ENCODE results near the gene CNPPD1. TPM values are rescaled to one million over a fixed set of nuclear protein-coding genes. Genes with fewer than 3 reads are reported as not detected.

Gene CNPPD1
- total RNA-seq, 1 donor from 2014 or later: 44.2 TPM

DNA sequence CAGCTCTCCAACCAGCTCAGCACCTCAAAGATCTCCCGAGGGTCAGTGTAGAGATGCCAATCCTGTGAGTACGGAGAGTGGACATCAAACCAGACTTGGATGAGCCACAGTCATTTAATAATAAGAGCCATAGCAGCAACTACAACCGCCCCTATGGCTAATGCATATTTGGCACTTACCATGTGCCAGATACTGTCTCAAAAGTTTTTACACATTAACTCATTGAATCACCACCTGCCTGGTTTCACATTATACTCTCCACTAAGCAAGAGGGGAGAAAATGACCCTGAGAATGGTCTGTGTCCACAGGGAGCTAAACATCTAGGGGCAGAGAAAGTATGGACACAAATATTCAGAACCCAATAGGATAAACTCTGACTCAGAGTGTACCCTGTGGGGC lies 2.6 kb downstream of the CNPPD1 start:
- TF ChIP-seq, protein P1, sequence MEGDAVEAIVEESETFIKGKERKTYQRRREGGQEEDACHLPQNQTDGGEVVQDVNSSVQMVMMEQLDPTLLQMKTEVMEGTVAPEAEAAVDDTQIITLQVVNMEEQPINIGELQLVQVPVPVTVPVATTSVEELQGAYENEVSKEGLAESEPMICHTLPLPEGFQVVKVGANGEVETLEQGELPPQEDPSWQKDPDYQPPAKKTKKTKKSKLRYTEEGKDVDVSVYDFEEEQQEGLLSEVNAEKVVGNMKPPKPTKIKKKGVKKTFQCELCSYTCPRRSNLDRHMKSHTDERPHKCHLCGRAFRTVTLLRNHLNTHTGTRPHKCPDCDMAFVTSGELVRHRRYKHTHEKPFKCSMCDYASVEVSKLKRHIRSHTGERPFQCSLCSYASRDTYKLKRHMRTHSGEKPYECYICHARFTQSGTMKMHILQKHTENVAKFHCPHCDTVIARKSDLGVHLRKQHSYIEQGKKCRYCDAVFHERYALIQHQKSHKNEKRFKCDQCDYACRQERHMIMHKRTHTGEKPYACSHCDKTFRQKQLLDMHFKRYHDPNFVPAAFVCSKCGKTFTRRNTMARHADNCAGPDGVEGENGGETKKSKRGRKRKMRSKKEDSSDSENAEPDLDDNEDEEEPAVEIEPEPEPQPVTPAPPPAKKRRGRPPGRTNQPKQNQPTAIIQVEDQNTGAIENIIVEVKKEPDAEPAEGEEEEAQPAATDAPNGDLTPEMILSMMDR (IDR thresholded peaks at IDR 0.05; ENCODE audit: insufficient read depth, low read length, severe bottlenecking): no peak
- Histone ChIP-seq H3K4me3 (ENCODE audit: low read depth, low read length) (no peak overlapping the region), H3K27me3 (ENCODE audit: control insufficient read depth, insufficient read depth, low read length) (no peaks in the 10 kb centered on the region), H3K36me3 (ENCODE audit: control insufficient read depth, insufficient read depth, low read length) (peaks cover 11% of the 10 kb centered on the region)
- DNase-seq (ENCODE audit: low read depth): no peak
- no peak for FAIRE-seq

DNA sequence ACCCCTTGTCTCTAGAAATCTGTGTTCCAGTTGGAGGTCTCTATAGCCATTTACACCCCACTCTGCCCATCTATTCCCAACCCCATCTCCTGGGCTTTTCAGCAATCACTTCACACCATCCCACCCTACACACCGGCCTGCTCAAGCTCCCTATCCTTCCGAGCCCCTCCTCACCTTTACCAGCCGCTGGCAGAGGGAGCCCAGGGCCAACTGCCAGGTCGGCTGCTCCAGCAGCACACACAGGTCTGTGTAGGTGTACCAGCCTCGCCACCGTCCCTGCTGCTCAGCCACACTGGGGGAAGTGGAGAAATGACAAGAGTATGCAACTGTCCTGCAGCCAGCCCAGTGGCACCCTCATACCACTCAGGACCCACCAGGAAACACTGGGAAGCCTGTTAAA lies 3.5 kb downstream of the CNPPD1 start:
- Histone ChIP-seq H3K36me3 (ENCODE audit: control insufficient read depth, insufficient read depth, low read length) (peaks cover 11% of the 10 kb centered on the region), H3K27me3 (ENCODE audit: control insufficient read depth, insufficient read depth, low read length) (no peaks in the 10 kb centered on the region), H3K4me3 (ENCODE audit: low read depth, low read length) (no peak overlapping the region)
- TF ChIP-seq, protein P1 (IDR thresholded peaks at IDR 0.05; ENCODE audit: insufficient read depth, low read length, severe bottlenecking): no peak
- FAIRE-seq: no peak
- no peak for DNase-seq (ENCODE audit: low read depth)

DNA sequence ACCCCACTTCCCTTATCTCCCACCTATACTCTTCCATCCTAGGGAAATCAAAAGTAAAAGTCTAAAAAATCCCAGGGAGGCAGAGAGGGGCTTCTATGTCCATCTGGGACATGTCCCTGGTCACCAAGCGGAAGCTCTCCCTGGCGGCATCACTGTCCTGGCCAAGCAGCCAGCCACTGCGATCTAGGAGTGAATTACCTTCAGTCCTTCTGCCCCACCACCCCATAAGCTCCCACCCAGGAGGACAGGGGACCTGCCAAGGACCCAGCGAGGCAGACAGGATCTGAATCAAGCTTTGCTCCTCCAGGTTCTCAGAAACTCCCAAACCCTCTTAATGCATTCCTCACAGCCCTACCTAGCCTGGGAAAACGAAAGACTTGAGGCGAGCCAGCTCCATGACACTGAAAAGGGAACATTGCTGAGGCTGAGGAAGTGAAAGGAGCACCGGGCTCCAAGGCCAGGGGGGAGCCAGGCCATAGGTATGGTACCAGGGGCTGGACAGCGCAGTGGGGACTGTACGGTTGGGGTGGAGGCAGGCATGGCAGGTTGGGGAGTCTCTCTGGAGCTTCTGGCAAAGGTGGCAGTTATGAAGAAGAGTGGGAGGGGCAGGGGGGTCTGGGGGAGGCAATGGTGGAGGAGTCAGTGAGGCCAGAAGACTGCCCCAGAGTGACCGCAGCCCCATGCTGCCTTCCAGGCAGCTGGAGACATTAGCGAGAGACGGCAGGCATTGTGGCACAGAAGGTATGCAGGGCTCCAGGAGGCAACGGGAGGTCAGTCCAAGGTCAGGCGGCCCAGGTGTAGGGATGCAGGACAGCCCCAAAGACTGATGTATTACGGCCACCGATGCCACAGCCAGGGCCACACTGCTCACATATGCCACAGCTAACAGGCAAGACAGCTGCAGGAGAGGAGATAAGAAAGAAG lies 4.2 kb downstream of the CNPPD1 start:
- TF ChIP-seq, protein P1 (IDR thresholded peaks at IDR 0.05; ENCODE audit: insufficient read depth, low read length, severe bottlenecking): no peak
- Histone ChIP-seq H3K27me3 (ENCODE audit: control insufficient read depth, insufficient read depth, low read length) (no peaks in the 10 kb centered on the region), H3K36me3 (ENCODE audit: control insufficient read depth, insufficient read depth, low read length) (peaks cover 11% of the 10 kb centered on the region), H3K4me3 (ENCODE audit: low read depth, low read length) (no peak overlapping the region)
- DNase-seq (ENCODE audit: low read depth): no peak
- no peak for FAIRE-seq

DNA sequence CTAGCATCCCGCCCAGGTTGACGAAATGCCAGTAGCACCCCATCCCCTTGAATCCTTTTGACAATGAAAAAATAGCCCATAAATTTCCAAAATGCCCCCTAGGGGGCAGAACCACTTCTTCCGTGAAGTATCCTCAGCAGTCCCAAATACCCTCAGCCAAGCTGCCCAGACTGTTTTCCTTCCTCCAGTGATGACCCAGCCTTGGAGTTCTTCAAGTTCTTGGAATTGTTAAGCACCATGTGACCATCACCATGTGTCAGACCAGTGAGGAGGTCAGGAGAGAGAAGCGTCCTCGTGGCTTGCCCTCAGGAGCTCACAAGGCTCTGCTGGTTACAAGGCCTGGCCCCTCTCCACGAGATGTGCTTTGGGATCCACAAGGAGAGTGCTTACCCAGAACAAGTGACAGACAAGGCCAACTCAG lies 5.5 kb downstream of the CNPPD1 start:
- TF ChIP-seq, protein P1 (IDR thresholded peaks at IDR 0.05; ENCODE audit: insufficient read depth, low read length, severe bottlenecking): peak; percentile 73
- Histone ChIP-seq H3K27me3 (ENCODE audit: control insufficient read depth, insufficient read depth, low read length) (no peaks in the 10 kb centered on the region), H3K4me3 (ENCODE audit: low read depth, low read length) (no peak overlapping the region), H3K36me3 (ENCODE audit: control insufficient read depth, insufficient read depth, low read length) (peaks cover 11% of the 10 kb centered on the region)
- FAIRE-seq (no peak), DNase-seq (ENCODE audit: low read depth) (peak; percentile 58)

- peaks cover 8% of the 10 kb centered on the region for H3K36me3 ChIP-seq (ENCODE audit: control insufficient read depth, insufficient read depth, low read length)
- TF ChIP-seq, protein P1 (IDR thresholded peaks at IDR 0.05; ENCODE audit: insufficient read depth, low read length, severe bottlenecking): no peak
- no peak for FAIRE-seq
- no peak for DNase-seq (ENCODE audit: low read depth)
- no peak within 1 kb of the TSS for H3K4me3 ChIP-seq (ENCODE audit: low read depth, low read length)
- no peaks in the 10 kb centered on the region for H3K27me3 ChIP-seq (ENCODE audit: control insufficient read depth, insufficient read depth, low read length)
These were observed 6.6 kb downstream of the CNPPD1 start, which contains the start of gene SLC23A3 for GRCh38 chr2:219169930-219170654. TSS of gene SLC23A3 (minus strand) at chr2:219170029. CDS start at chr2:219169984, 45 bp downstream.

All from bronchial epithelial cell (primary cell).